Nephron (organoid): Measurements from ENCODE around the gene TP53I13.

Experiments
- H3K27ac Mint-ChIP-seq, 3 experiments: 2 replicates each; pipeline ENCODE4 v1.8.0; 2020; ENCODE audit warnings: mixed read lengths in 3 of 3, mild to moderate bottlenecking in 2 of 3, moderate library complexity in 1 of 3
- H3K27me3 Mint-ChIP-seq: 2 replicates; pipeline ENCODE4 v1.8.0; 2021; ENCODE audit warnings: low read depth, mild to moderate bottlenecking, moderate library complexity, mixed read lengths
- H3K36me3 Mint-ChIP-seq: 2 replicates; pipeline ENCODE4 v1.8.0; 2020; ENCODE audit warnings: low read depth, mixed read lengths
- H3K4me1 Mint-ChIP-seq: 2 replicates; pipeline ENCODE4 v1.8.0; 2020; ENCODE audit warnings: mixed read lengths
- H3K4me3 Mint-ChIP-seq, 3 experiments: 2 replicates each; pipeline ENCODE4 v1.8.0; 2020; ENCODE audit warnings: mild to moderate bottlenecking in 3 of 3, mixed read lengths in 3 of 3, moderate library complexity in 2 of 3
- H3K9me3 Mint-ChIP-seq: 2 replicates; pipeline ENCODE4 v1.8.0; 2020; ENCODE audit warnings: mixed read lengths
- CTCF ChIP-seq, 3 experiments: fragments of 200-600 bp; sonication (generic); IDR thresholded peaks; one replicate each; pipeline ENCODE4 v1.5.0; 2021; ENCODE audit warnings: antibody characterized with exemption in 3 of 3; ENCODE audit not compliant: unreplicated experiment in 3 of 3

Gene TP53I13

GRCh38 chr17:29595107-29595942, 26.8 kb downstream of the TP53I13 start:
- Mint-ChIP-seq H3K27me3 (peaks cover 8% of the 10 kb centered on the region), H3K4me1 (peaks cover 50% of the 10 kb centered on the region), H3K9me3 (no peaks in the 10 kb centered on the region), H3K36me3 (no peaks in the 10 kb centered on the region), H3K4me3 (peak overlapping the region; percentile 82 to 85 (median 85)), H3K27ac (peak overlapping the region in 2 of 3 experiments; percentile 43 to 44)
- TF ChIP-seq CTCF (IDR thresholded peaks at IDR 0.05; ENCODE audit: unreplicated experiment in 3 of 3) = no peak

GRCh38 chr17:29595943-29596774, 27.7 kb downstream of the TP53I13 start:
- Mint-ChIP-seq H3K27me3 (peaks cover 9% of the 10 kb centered on the region), H3K4me1 (peaks cover 46% of the 10 kb centered on the region), H3K27ac (peak overlapping the region in 1 of 3 experiments; percentile 71)

GRCh38 chr17:29596811-29597210, 28.3 kb downstream of the TP53I13 start:
- peak overlapping the region; percentile 69 to 78 (median 71) for H3K27ac Mint-ChIP-seq
- H3K27me3 Mint-ChIP-seq = peaks cover 11% of the 10 kb centered on the region
- H3K9me3 Mint-ChIP-seq = no peaks in the 10 kb centered on the region
- peak overlapping the region; percentile 49 to 76 (median 61) for H3K4me3 Mint-ChIP-seq
- no peak for TF ChIP-seq CTCF (IDR thresholded peaks at IDR 0.05; ENCODE audit: unreplicated experiment in 3 of 3)
- H3K4me1 Mint-ChIP-seq = peaks cover 46% of the 10 kb centered on the region
- H3K36me3 Mint-ChIP-seq = no peaks in the 10 kb centered on the region

More at GRCh38 chr17:29595943-29596774, 27.7 kb downstream of the TP53I13 start:
- no peak for TF ChIP-seq CTCF (IDR thresholded peaks at IDR 0.05; ENCODE audit: unreplicated experiment in 3 of 3)
- Mint-ChIP-seq H3K9me3 (no peaks in the 10 kb centered on the region), H3K36me3 (no peaks in the 10 kb centered on the region), H3K4me3 (peak overlapping the region in 1 of 3 experiments; percentile 5)

- Mint-ChIP-seq H3K4me1 (peaks cover 39% of the 10 kb centered on the region), H3K27me3 (peaks cover 11% of the 10 kb centered on the region), H3K4me3 (peak overlapping the region; percentile 49 to 76 (median 61)), H3K27ac (peak overlapping the region; percentile 69 to 78 (median 71)), H3K9me3 (no peaks in the 10 kb centered on the region), H3K36me3 (no peaks in the 10 kb centered on the region)
- TF ChIP-seq CTCF (IDR thresholded peaks at IDR 0.05; ENCODE audit: unreplicated experiment in 3 of 3) = no peak
These were observed 29.1 kb downstream of the TP53I13 start for GRCh38 chr17:29597361-29598172.

- Mint-ChIP-seq H3K9me3 (no peaks in the 10 kb centered on the region), H3K27ac (peak overlapping the region in 2 of 3 experiments; percentile 27 to 34), H3K4me3 (no peak overlapping the region), H3K4me1 (peaks cover 28% of the 10 kb centered on the region), H3K36me3 (no peaks in the 10 kb centered on the region), H3K27me3 (peaks cover 11% of the 10 kb centered on the region)
- no peak for TF ChIP-seq CTCF (IDR thresholded peaks at IDR 0.05; ENCODE audit: unreplicated experiment in 3 of 3)
These were observed 34.7 kb downstream of the TP53I13 start for GRCh38 chr17:29603109-29603674.
